Smooth muscle cell (in vitro differentiated cells): ENCODE results near the gene CFAP52. TPM values are rescaled to one million over a fixed set of nuclear protein-coding genes. Genes with fewer than 3 reads are reported as not detected.

Experiments
- DNase-seq: peaks from one replicate; lab custom pipeline; 2025; ENCODE audit not compliant: unreplicated experiment; lab: John Stamatoyannopoulos, UW
- H2AFZ ChIP-seq: fragments of 200-600 bp; sonication (generic); 2 replicates; pipeline ENCODE4 v1.6.0; 2016; ENCODE audit warnings: antibody characterized with exemption, low read depth, mild to moderate bottlenecking
- H3F3A ChIP-seq: fragments of 200-600 bp; sonication (generic); 2 replicates; pipeline ENCODE4 v1.6.0; 2017; ENCODE audit warnings: antibody characterized with exemption, low read depth
- H3K27ac ChIP-seq: fragments of 200-600 bp; sonication (generic); 2 replicates; pipeline ENCODE4 v1.5.1; 2016; ENCODE audit warnings: low read depth, mild to moderate bottlenecking
- H3K27me3 ChIP-seq: fragments of 200-600 bp; sonication (generic); 2 replicates; pipeline ENCODE4 v1.6.1; 2016; ENCODE audit warnings: low read depth, mild to moderate bottlenecking
- H3K36me3 ChIP-seq: fragments of 200-600 bp; sonication (generic); 2 replicates; pipeline ENCODE4 v1.5.1; 2016; ENCODE audit warnings: low read depth
- H3K4me1 ChIP-seq: fragments of 200-600 bp; sonication (generic); 2 replicates; pipeline ENCODE4 v1.5.1; 2016; ENCODE audit warnings: low read depth
- H3K4me2 ChIP-seq: fragments of 200-600 bp; sonication (generic); 2 replicates; pipeline ENCODE4 v1.6.0; 2016; ENCODE audit warnings: mild to moderate bottlenecking
- H3K4me3 ChIP-seq: fragments of 200-600 bp; sonication (generic); 2 replicates; pipeline ENCODE4 v1.5.1; 2016; ENCODE audit warnings: mild to moderate bottlenecking
- H3K79me2 ChIP-seq: fragments of 200-600 bp; sonication (generic); 2 replicates; pipeline ENCODE4 v1.6.0; 2016; ENCODE audit warnings: low read depth, mild to moderate bottlenecking
- H3K9ac ChIP-seq: fragments of 200-600 bp; sonication (generic); 2 replicates; pipeline ENCODE4 v1.6.0; 2016; ENCODE audit warnings: low read depth
- H3K9me3 ChIP-seq: fragments of 200-600 bp; sonication (generic); replicated peaks from 2 replicates; pipeline ENCODE4 v1.5.1; 2016; ENCODE audit warnings: low read depth
- H4K20me1 ChIP-seq: fragments of 200-600 bp; sonication (generic); 2 replicates; pipeline ENCODE4 v1.6.0; 2016; ENCODE audit warnings: low read depth
- WGBS: methylation state at CpG from one replicate; pipeline ENCODE4 v1.1.7; 2016; ENCODE audit warnings: low lambda C conversion rate; 5-methylcytosine and 5-hydroxymethylcytosine counted together
- polyA plus RNA-seq: library from polyadenylated mRNA; unstranded; fragments of >200 nt; fragmentation: Nextera tagmentation; extraction: Ambion mirVana; gene quantifications from 2 replicates; pipeline ENCODE4 v1.2.1, GENCODE V29; 2016
- total RNA-seq: library from RNA; depleted of rRNA; stranded (reverse); fragments of >200 nt; gene quantifications from 2 replicates; pipeline ENCODE4 v1.2.3, GENCODE V29; 2014
- TF ChIP-seq, protein P1 (sequence below): fragments of 200-600 bp; sonication (generic); IDR thresholded peaks from 2 replicates; pipeline ENCODE4 v1.5.1; 2017; ENCODE audit warnings: borderline replicate concordance, mild to moderate bottlenecking, antibody characterized with exemption; ENCODE audit not compliant: insufficient read depth, poor library complexity, severe bottlenecking

Gene CFAP52
- total and polyA plus RNA-seq, 2 experiments from 2014 or later = not detected

- TF ChIP-seq, protein P1, sequence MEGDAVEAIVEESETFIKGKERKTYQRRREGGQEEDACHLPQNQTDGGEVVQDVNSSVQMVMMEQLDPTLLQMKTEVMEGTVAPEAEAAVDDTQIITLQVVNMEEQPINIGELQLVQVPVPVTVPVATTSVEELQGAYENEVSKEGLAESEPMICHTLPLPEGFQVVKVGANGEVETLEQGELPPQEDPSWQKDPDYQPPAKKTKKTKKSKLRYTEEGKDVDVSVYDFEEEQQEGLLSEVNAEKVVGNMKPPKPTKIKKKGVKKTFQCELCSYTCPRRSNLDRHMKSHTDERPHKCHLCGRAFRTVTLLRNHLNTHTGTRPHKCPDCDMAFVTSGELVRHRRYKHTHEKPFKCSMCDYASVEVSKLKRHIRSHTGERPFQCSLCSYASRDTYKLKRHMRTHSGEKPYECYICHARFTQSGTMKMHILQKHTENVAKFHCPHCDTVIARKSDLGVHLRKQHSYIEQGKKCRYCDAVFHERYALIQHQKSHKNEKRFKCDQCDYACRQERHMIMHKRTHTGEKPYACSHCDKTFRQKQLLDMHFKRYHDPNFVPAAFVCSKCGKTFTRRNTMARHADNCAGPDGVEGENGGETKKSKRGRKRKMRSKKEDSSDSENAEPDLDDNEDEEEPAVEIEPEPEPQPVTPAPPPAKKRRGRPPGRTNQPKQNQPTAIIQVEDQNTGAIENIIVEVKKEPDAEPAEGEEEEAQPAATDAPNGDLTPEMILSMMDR = no peak
- H3K27ac ChIP-seq = no peak overlapping the region
- no peak overlapping the region for H3K4me3 ChIP-seq
These were observed 8.4 kb upstream of the CFAP52 start for GRCh38 chr17:9568004-9568403.

GRCh38 chr17:9568957-9569588 is 7.4 kb upstream of the CFAP52 start:
- peaks cover 19% of the 10 kb centered on the region for H4K20me1 ChIP-seq
- TF ChIP-seq, protein P1 = no peak
- H3K9ac ChIP-seq = no peak overlapping the region
- no peaks in the 10 kb centered on the region for H3K9me3 ChIP-seq
- H3K4me2 ChIP-seq = no peak overlapping the region
- no peaks in the 10 kb centered on the region for H3K79me2 ChIP-seq
- H3K4me3 ChIP-seq = no peak overlapping the region
- no peak for DNase-seq
- H3K36me3 ChIP-seq = peaks cover 5% of the 10 kb centered on the region
- no peaks in the 10 kb centered on the region for H3F3A ChIP-seq
- no peak overlapping the region for H2AFZ ChIP-seq
- H3K4me1 ChIP-seq = no peaks in the 10 kb centered on the region
- WGBS = 90% methylated on average over 11 of the region's 11 CpGs
- H3K27ac ChIP-seq = no peak overlapping the region
- H3K27me3 ChIP-seq = no peaks in the 10 kb centered on the region

More at GRCh38 chr17:9568004-9568403, 8.4 kb upstream of the CFAP52 start:
- H3K36me3 ChIP-seq = peaks cover 5% of the 10 kb centered on the region
- H3K4me2 ChIP-seq = no peak overlapping the region
- no peak overlapping the region for H2AFZ ChIP-seq
- H3K79me2 ChIP-seq = peaks cover 5% of the 10 kb centered on the region
- H4K20me1 ChIP-seq = peaks cover 21% of the 10 kb centered on the region
- H3F3A ChIP-seq = no peaks in the 10 kb centered on the region
- DNase-seq = no peak
- no peaks in the 10 kb centered on the region for H3K27me3 ChIP-seq
- no peaks in the 10 kb centered on the region for H3K9me3 ChIP-seq
- no peaks in the 10 kb centered on the region for H3K4me1 ChIP-seq
- H3K9ac ChIP-seq = no peak overlapping the region

- no peaks in the 10 kb centered on the region for H3F3A ChIP-seq
- no peak overlapping the region for H3K4me3 ChIP-seq
- no peak overlapping the region for H2AFZ ChIP-seq
- 75% methylated on average over 10 of the region's 10 CpGs for WGBS
- TF ChIP-seq, protein P1 = no peak
- H3K9me3 ChIP-seq = no peaks in the 10 kb centered on the region
- no peak overlapping the region for H3K9ac ChIP-seq
- no peak for DNase-seq
- peaks cover 5% of the 10 kb centered on the region for H3K4me1 ChIP-seq
- peaks cover 9% of the 10 kb centered on the region for H3K79me2 ChIP-seq
- no peaks in the 10 kb centered on the region for H3K27me3 ChIP-seq
- H4K20me1 ChIP-seq = peaks cover 2% of the 10 kb centered on the region
- no peak overlapping the region for H3K27ac ChIP-seq
- peaks cover 5% of the 10 kb centered on the region for H3K36me3 ChIP-seq
- H3K4me2 ChIP-seq = no peak overlapping the region
These were observed 5.2 kb upstream of the CFAP52 start for GRCh38 chr17:9571201-9571600.
